ENCODE data around the gene CRTAC1. TPM values are rescaled to one million over a fixed set of nuclear protein-coding genes. Genes with fewer than 3 reads are reported as not detected.

The CRTAC1 gene
- total RNA-seq, 1 experiment from 2014 or later: 0.46 TPM

GRCh38 chr10:97880109-97880508, 150.3 kb downstream of the CRTAC1 start:
- Histone ChIP-seq H3K9ac (ENCODE audit: extremely low read depth, insufficient read length, low read length) (no peak overlapping the region), H3K4me2 (ENCODE audit: insufficient read depth, insufficient read length, low read length) (no peak overlapping the region), H3K27me3 (ENCODE audit: insufficient read depth, low read length) (no peaks in the 10 kb centered on the region), H2BK12ac (ENCODE audit: insufficient read length, low read depth, low read length) (no peak overlapping the region), H3K56ac (ENCODE audit: insufficient read length, low read depth, low read length) (no peak overlapping the region), H2AK5ac (ENCODE audit: insufficient read length, low read length) (no peak overlapping the region), H4K5ac (ENCODE audit: insufficient read length, low read depth, low read length) (no peak overlapping the region), H3T11ph (ENCODE audit: low read length) (no peak overlapping the region), H3K14ac (ENCODE audit: insufficient read depth, low read length) (no peak overlapping the region), H2BK20ac (ENCODE audit: low read depth, low read length, poor library complexity, severe bottlenecking) (no peak overlapping the region), H4K8ac (replicated peaks; ENCODE audit: insufficient read length, low read depth, low read length) (no peak overlapping the region), H4K20me1 (ENCODE audit: control insufficient read depth, insufficient read depth, insufficient read length) (no peaks in the 10 kb centered on the region), H3K27ac (ENCODE audit: insufficient read length, low read depth, low read length) (no peak overlapping the region), H2BK15ac (ENCODE audit: low read depth, low read length) (no peak overlapping the region), H3K9me3 (ENCODE audit: control insufficient read depth, low read depth, low read length) (no peaks in the 10 kb centered on the region), H3K23me2 (ENCODE audit: insufficient read length, low read depth, low read length, poor library complexity, severe bottlenecking) (no peaks in the 10 kb centered on the region), H3K18ac (ENCODE audit: insufficient read length, low read depth, low read length) (no peak overlapping the region), H2BK5ac (ENCODE audit: insufficient read length, low read length) (no peak overlapping the region), H3K4ac (ENCODE audit: low read depth, low read length) (no peak overlapping the region), H4K91ac (ENCODE audit: insufficient read length, low read depth, low read length) (no peak overlapping the region), H2AFZ (ENCODE audit: low read length) (no peak overlapping the region), H3K23ac (ENCODE audit: insufficient read length, low read depth, low read length) (no peak overlapping the region), H3K79me2 (ENCODE audit: insufficient read depth, low read length) (no peaks in the 10 kb centered on the region), H3K4me1 (ENCODE audit: insufficient read depth, low read length) (no peaks in the 10 kb centered on the region), H2BK120ac (ENCODE audit: low read depth, low read length, poor library complexity, severe bottlenecking) (no peak overlapping the region), H3K79me1 (ENCODE audit: insufficient read depth, low read depth, low read length, poor library complexity, severe bottlenecking) (no peaks in the 10 kb centered on the region)
- H3K27ac Mint-ChIP-seq: no peak overlapping the region
- no peak for DNase-seq
- WGBS (ENCODE audit: extremely low coverage, insufficient read length, low lambda C conversion rate): no CpG with 5 or more reads among the region's 10 CpGs
- H3K27me3 Mint-ChIP-seq (ENCODE audit: low read depth): peaks cover 4% of the 10 kb centered on the region
- H3K9me3 Mint-ChIP-seq: no peaks in the 10 kb centered on the region
- peaks cover 14 to 16% of the 10 kb centered on the region in 2 experiments for H3K4me1 Mint-ChIP-seq
- H3K36me3 Mint-ChIP-seq (ENCODE audit: insufficient read depth in 1 of 3, low read depth in 3 of 3): no peaks in the 10 kb centered on the region; a peak in 2 of 7 replicates
- TF ChIP-seq, protein P1, sequence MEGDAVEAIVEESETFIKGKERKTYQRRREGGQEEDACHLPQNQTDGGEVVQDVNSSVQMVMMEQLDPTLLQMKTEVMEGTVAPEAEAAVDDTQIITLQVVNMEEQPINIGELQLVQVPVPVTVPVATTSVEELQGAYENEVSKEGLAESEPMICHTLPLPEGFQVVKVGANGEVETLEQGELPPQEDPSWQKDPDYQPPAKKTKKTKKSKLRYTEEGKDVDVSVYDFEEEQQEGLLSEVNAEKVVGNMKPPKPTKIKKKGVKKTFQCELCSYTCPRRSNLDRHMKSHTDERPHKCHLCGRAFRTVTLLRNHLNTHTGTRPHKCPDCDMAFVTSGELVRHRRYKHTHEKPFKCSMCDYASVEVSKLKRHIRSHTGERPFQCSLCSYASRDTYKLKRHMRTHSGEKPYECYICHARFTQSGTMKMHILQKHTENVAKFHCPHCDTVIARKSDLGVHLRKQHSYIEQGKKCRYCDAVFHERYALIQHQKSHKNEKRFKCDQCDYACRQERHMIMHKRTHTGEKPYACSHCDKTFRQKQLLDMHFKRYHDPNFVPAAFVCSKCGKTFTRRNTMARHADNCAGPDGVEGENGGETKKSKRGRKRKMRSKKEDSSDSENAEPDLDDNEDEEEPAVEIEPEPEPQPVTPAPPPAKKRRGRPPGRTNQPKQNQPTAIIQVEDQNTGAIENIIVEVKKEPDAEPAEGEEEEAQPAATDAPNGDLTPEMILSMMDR (conservative IDR thresholded peaks at IDR 0.05): no peak
- no peak overlapping the region for H3K4me3 Mint-ChIP-seq

Measured in H9 (cell line).